ENCODE measurements around the gene ZNF622. TPM values are rescaled to one million over a fixed set of nuclear protein-coding genes. Genes with fewer than 3 reads are reported as not detected.

ZNF622 gene
- total and polyA plus RNA-seq, 2 of the 13 experiments (the other 11 are each of a cell fraction or from before 2014, with no cell fraction given) = 12.1 to 44.7 TPM

- TF ChIP-seq ZHX2 (IDR thresholded peaks at IDR 0.05; ENCODE audit: low read depth) (no peak), ZHX2 (CRISPR knock-in tag; IDR thresholded peaks at IDR 0.05; ENCODE audit: borderline replicate concordance) (no peak), ZFYVE20 (CRISPR knock-in tag; IDR thresholded peaks at IDR 0.05; ENCODE audit: borderline replicate concordance, low read depth) (no peak), IKZF4 (CRISPR knock-in tag; IDR thresholded peaks at IDR 0.05; ENCODE audit: borderline replicate concordance, low read depth, not compliant biosample characterization) (no peak), LRRFIP1 (CRISPR knock-in tag; conservative IDR thresholded peaks at IDR 0.05) (no peak), IRF1 (CRISPR knock-in tag; IDR thresholded peaks at IDR 0.05; ENCODE audit: low read depth) (no peak)
Observed at GRCh38 chr5:16459451-16459850, 6.1 kb downstream of the ZNF622 start (continued).

Measured in HepG2 (cell line).